Thoracic aorta (tissue), 2 donors: ENCODE measurements around the gene SREBF1. TPM values are rescaled to one million over a fixed set of nuclear protein-coding genes. Genes with fewer than 3 reads are reported as not detected.

Experiments used
- ATAC-seq: fragments of 150-250 bp; one replicate; pipeline ENCODE4 v1.8.0; 2017; ENCODE audit warnings: low read depth; ENCODE audit not compliant: insufficient number of reproducible peaks, low FRiP score
- DNase-seq: peaks from one replicate; pipeline ENCODE4 v3.0.0-alpha.2; 2020; ENCODE audit warnings: low spot score
- H3K27ac ChIP-seq, 2 donors: fragments of 200-600 bp; sonication (generic); 1 replicate in 1 of 2; 2 replicates in 1 of 2; pipeline ENCODE4 v1.5.1; 2016; ENCODE audit warnings: mild to moderate bottlenecking in 2 of 2, moderate library complexity in 2 of 2
- H3K27me3 ChIP-seq: fragments of 200-600 bp; sonication (generic); replicated peaks from 2 replicates; pipeline ENCODE4 v1.6.0; 2016; ENCODE audit warnings: mild to moderate bottlenecking; ENCODE audit not compliant: insufficient read depth
- H3K36me3 ChIP-seq: fragments of 200-600 bp; sonication (generic); one replicate; pipeline ENCODE4 v1.5.1; 2016
- H3K4me1 ChIP-seq, 2 donors: fragments of 200-600 bp; sonication (generic); 1 replicate in 1 of 2; 2 replicates in 1 of 2; pipeline versions ENCODE4 v1.5.1 to v1.6.0; 2016; ENCODE audit warnings: low read depth in 2 of 2, mild to moderate bottlenecking in 1 of 2; ENCODE audit not compliant: control insufficient read depth in 1 of 2
- H3K4me3 ChIP-seq: fragments of 200-600 bp; sonication (generic); 2 replicates; pipeline ENCODE4 v1.5.1; 2016; ENCODE audit warnings: mild to moderate bottlenecking
- H3K9me3 ChIP-seq: fragments of 200-600 bp; sonication (generic); 2 replicates; pipeline ENCODE4 v1.5.1; 2016
- CTCF ChIP-seq: fragments of 200-600 bp; sonication (generic); IDR thresholded peaks from one replicate; pipeline ENCODE4 v1.5.1; 2019; ENCODE audit warnings: antibody characterized with exemption
- total RNA-seq, 2 donors: library from RNA; depleted of rRNA; stranded (reverse); fragments of >200 nt; gene quantifications; one replicate each; pipeline versions ENCODE4 v1.1.0 to v1.2.3, GENCODE V29; 2016

The SREBF1 gene
- total RNA-seq, 2 donors from 2014 or later = 56.2 to 64.2 TPM

GRCh38 chr17:17824783-17825614 lies 11.8 kb downstream of the SREBF1 start:
- peak overlapping the region; percentile 34 to 71 for H3K27ac ChIP-seq
- no peak overlapping the region for H3K4me3 ChIP-seq
- peak; percentile 23 for ATAC-seq
- no peak for DNase-seq
- peaks cover 26 to 50% of the 10 kb centered on the region in 2 donors for H3K4me1 ChIP-seq
- no peaks in the 10 kb centered on the region for H3K27me3 ChIP-seq
- H3K36me3 ChIP-seq = no peaks in the 10 kb centered on the region
- H3K9me3 ChIP-seq = no peaks in the 10 kb centered on the region
- no peak for TF ChIP-seq CTCF

- TF ChIP-seq CTCF = no peak
- H3K4me1 ChIP-seq = peaks cover 26 to 50% of the 10 kb centered on the region in 2 donors
- H3K27me3 ChIP-seq = no peaks in the 10 kb centered on the region
- no peaks in the 10 kb centered on the region for H3K9me3 ChIP-seq
- no peak for DNase-seq
- no peaks in the 10 kb centered on the region for H3K36me3 ChIP-seq
- peak overlapping the region; percentile 43 to 71 for H3K27ac ChIP-seq
- ATAC-seq = no peak
- peak overlapping the region; percentile 64 for H3K4me3 ChIP-seq
Observed at GRCh38 chr17:17824119-17824782, 12.5 kb downstream of the SREBF1 start.

- Histone ChIP-seq H3K4me1 (peaks cover 26 to 50% of the 10 kb centered on the region in 2 donors), H3K27ac (peak overlapping the region; percentile 43 to 71), H3K9me3 (no peaks in the 10 kb centered on the region), H3K36me3 (no peaks in the 10 kb centered on the region), H3K27me3 (no peaks in the 10 kb centered on the region), H3K4me3 (peak overlapping the region; percentile 71)
- peak; percentile 62 for ATAC-seq
- no peak for TF ChIP-seq CTCF
- peak; percentile 26 for DNase-seq
Observed at GRCh38 chr17:17823433-17824118, 13.2 kb downstream of the SREBF1 start.

GRCh38 chr17:17822616-17823015 lies 14.2 kb downstream of the SREBF1 start:
- peaks cover 26 to 50% of the 10 kb centered on the region in 2 donors for H3K4me1 ChIP-seq
- H3K27me3 ChIP-seq = no peaks in the 10 kb centered on the region
- no peak for TF ChIP-seq CTCF
- no peaks in the 10 kb centered on the region for H3K36me3 ChIP-seq
- DNase-seq (no peak), ATAC-seq (no peak)
- H3K27ac ChIP-seq = peak overlapping the region in 1 of 2 donors; percentile 41
- no peaks in the 10 kb centered on the region for H3K9me3 ChIP-seq
- peak overlapping the region; percentile 71 for H3K4me3 ChIP-seq

GRCh38 chr17:17822189-17822588 lies 14.6 kb downstream of the SREBF1 start:
- Histone ChIP-seq H3K9me3 (no peaks in the 10 kb centered on the region), H3K27me3 (no peaks in the 10 kb centered on the region), H3K27ac (peak overlapping the region in 1 of 2 donors; percentile 41), H3K36me3 (peaks cover 1% of the 10 kb centered on the region), H3K4me3 (peak overlapping the region; percentile 71), H3K4me1 (peaks cover 26 to 50% of the 10 kb centered on the region in 2 donors)
- DNase-seq = no peak
- TF ChIP-seq CTCF = no peak
- ATAC-seq = no peak
